KG1 (cell line): ENCODE measurements around the gene PITPNB.

Experiments
- DNase-seq: peaks from one replicate; lab custom pipeline; 2025; lab: John Stamatoyannopoulos, UW

Gene PITPNB

DNA sequence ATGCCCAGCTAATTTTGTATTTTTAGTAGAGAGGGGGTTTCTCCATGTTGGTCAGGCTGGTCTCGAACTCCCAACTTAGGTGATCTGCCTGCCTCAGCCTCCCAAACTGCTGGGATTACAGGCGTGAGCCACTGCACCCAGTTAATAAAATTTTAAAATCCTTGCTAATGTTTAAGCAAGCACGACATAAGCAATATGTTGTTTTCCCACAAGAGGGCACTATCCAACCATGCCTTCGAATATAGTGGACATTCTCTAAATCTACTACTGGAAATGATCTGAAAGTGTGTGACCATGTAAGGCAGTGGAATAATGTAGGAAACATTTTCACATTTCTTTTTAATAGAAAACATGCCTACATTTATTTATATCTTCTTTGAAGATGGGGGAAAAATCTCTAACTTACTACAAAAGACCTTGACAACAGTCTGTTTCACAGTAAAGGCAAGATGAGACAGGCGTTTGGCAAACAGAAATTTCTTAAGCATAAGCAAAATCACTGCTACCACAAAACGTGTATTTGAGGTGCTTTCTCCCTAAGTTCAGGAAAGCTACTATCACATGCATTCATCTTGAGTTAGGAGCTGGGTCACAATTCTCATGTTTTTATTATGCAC lies 38.2 kb downstream of the PITPNB start:
- DNase-seq = peak; percentile 43

DNA sequence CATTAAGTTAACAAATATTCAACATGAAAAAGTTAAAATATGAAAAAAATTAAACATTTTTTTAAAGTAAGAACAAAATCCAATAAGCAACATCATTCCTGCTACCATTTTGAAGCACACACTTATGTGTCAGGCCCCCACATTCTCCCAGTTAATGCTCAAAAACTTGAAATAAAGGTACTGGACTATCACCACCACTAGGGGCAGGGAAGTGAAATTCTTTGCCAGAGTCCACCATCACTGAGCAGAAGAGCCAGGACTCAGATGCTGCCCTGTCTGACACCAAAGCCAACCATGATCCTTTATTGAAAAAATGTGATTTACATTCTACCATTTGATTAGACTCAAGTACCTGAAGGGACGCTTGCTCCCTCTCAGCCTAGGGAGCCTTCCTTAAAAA lies 39.1 kb downstream of the PITPNB start:
- no peak for DNase-seq

DNA sequence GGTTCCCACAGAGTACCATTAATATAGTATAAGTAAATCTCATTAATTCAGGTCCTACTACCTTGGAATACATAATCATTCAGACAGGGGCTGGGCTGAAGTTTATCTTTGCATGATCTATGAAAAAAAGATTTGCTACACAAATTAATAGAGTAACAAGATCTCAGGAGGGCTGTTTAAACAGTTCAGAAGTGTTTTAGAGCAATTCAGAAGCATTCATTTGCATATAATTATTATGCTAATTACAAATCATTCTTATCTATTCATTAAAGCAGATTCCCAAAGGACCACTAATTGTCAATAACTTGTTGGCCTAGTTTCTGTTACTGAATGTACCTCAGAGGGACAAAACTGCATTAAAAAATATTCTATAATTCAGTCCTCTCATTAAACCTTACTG lies 40.5 kb downstream of the PITPNB start:
- no peak for DNase-seq

DNA sequence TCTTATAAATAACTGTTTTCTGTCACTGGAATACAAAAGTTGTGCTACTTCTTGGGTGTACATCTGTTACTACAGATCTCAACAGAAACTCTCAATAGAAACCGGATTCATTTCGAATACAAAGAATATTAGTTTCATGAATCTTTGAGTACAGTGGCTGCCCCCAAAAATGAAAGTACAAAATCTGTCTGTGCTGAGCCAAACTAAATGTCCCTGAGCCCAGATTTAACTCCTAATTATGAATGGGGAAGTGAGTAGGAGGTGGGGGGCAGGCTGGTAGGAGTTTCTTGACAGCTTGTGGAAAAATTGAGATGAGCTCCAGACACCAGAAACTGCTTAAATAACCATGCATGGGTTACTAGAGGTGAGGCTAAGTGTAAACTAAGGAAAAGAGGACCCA lies 41.6 kb downstream of the PITPNB start:
- DNase-seq = no peak

DNA sequence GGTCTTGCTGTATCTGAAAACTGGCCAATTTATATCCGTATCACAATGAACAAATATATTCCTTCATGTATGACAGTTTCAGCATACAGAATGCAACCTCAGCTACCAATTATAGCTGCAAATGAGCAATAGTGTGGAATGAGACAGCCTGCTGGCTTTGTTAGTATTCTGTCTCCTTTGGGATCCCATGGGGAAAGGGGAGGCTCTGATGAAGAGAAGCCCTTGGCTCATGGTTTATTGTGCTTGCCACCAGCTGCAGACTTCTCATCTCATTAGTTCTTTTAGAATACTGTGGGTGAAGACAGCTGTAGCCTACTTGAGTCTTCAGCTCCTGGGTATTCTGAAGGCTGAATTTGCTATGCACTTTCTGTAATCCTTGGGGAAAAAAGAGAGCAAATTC lies 42.4 kb downstream of the PITPNB start:
- DNase-seq = no peak

DNA sequence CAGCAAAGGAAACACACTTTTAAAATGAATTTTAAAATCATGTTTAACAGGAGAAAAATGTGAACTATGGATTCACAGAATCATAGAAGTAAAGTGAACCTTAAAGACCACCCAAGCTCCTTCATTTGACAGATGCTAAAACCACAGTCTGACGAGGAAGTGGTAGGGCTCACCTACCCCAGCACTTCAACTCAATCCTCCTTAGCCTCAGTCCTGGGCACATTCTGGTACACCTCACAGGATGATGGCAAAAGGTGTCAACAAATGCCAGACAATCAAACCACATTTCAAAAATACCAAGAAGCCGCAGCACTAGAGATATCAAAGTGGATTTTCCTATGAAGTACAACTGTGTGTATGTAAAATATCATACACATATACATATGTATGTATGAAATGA lies 43.1 kb downstream of the PITPNB start:
- DNase-seq = no peak

DNA sequence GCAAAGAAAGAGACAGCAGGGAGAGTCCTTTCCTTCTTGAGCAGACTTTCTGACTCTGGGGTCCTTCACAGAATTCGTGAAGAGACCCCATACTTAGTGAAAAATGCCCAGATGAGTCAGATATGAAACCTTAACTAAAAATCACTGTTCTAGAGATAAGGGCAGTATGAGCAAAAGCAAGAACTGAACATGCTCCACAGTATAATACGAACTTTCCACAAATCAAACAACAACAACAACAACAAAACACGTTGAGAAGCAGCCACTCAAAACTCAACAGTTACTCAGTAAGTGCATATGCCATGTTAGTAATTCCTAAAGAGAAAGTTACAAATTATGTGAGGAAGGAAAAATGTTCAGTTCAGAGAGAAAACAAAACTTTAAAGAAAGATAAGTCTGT lies 44.3 kb downstream of the PITPNB start:
- no peak for DNase-seq

DNA sequence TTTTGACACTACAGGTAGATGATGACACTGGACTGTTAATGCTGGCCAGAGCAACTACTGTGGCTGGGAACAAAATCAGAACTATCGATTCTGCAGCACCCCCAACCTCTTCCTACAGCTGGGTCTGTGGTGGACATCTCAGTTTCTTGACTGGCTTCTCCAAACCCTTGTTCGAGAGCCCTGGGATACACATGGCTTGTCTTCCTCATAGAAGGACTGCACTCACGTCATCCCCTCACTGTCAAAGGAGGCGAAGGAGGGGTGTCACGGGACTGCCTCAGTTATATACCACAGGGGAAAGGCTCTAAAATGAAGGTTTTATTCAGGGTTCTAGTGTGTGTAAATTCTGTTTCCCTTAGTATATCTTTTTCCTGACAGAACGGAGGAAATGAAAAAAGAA lies 44.9 kb downstream of the PITPNB start:
- no peak for DNase-seq

DNA sequence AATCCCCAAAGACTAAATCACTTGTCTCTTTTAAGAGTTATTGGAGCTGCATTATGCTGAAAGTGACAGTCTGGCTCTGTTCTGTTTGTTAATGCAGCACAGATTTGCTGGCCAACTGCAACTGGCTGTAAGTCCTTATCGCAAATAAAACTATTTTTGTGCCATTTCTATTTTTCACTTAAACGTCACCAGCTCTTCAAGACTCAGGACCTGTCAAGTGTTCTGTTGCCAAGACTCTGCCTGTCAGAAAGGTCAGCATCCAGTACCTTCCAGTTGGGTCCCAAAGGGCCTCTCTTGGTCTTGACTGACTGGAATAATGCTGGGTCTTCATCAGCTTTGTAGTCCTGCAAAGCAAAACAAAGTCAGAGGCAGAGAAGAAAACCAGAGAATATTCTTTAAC lies 45.6 kb downstream of the PITPNB start:
- no peak for DNase-seq

DNA sequence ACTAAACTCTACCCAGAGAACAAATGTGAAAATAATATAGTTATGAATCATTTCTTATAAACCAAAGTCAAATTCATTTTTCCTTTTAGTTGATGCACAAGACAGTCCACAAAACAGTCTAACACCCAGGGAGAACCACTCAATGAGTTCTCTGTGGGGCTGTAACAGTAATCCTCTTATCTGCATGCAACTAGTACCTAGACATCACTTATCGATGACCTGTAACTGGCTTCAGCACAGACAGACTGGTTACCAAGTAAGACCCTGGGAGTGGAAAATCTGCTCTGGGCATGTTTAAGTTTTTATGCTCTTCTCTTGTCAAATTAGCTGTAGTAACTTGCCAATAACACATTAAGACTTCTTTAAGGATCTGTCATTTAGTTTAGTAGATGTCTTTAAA lies 46.6 kb downstream of the PITPNB start:
- DNase-seq = no peak

DNA sequence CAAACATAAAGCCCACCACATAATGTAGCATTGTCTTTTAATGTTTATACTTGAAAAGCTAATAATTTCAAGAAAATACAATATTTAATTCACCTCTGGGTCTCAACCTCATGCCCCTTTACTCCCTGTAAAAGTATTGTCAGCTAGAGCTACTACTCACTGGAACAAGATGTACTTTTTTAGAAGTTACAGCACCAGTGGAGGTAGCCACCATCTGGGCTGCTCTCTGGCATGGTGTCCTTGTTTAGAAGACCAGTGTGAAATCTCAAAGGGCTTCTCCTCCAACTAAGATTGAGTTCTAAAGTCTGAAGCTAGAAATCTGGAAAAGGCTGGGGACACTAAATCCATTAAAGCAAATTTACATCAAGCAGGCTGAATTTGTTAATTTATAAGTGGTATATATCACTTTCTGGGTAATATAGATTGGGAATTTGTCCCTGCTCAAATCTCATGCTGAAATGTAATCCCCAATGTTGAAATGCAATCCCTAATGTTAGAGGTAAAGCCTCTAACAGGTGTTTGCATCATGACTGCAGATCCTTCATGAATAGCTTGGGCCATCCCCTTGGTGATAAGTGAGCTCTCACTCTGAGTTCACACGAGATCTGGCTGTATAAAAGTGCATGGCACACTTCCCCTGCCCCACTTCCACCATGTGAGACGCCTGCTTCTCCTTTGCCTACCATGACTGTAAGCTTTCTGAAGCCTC lies 47.6 kb downstream of the PITPNB start:
- no peak for DNase-seq

DNA sequence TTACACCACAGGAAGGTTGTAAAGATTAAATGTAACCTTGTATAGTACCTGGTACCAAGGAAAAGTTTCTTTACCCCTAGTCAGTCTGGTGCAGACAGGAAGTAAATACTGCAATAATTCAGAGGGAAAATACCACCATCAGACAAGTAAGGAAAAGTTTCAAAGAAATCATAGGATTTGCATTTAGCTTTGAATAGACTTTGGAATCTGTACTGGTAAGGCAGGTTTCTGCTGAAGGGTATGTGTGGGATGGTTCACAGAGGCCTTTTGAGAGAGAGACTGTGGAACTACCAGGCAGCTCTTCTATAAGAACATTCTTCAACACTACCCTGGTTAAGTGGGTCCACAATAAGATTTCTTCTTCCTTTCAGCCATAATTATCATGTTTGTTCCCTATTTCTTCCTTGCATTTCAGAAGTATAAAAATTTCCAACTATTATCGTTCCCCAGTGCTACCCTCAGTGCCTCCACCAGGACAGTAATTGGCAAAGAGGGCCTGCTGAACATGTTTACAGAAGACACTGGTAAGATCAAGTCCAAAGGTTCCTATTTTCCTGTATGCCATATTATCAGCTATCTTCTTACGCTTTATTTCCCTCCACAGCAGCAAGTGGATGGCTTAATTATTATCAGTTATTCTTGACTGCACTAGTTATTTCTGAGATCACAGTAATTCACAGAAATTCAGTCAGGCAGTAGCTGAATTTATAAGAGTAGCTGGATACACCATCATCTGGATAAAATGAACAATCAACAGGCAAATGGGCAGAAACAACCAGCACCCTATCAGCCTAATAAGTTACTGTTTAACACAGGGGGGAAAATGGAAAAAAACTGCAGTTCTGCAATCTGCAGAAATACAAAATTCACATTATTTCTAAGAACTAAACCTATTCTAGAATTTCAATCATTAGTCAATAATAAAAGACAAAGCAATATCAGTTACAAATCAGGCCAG lies 48.5 kb downstream of the PITPNB start:
- no peak for DNase-seq

DNA sequence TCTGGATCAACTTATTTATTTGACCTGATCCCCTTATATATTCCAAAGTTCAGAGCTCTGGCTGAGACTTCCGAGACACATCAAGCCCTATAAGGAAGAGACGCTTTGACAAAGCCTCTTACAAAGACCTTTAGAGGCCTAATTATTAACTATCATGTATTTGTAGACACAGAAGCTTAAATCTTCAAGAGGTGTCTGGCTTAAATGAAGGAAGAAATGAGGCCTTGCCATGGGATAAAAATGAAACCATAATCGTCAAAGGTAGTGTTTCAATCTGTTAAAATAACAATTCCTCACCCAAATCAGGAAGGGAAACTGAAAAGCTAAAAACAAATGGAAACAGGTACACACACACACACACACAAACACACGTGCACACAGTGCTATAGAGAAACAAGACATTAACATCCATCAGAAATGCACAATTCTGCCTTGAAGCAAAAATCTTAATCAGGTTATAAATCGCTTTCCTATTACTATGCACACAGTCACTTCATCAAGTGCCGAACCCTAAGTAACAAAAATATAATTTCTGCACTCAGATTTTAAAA lies 50.2 kb downstream of the PITPNB start:
- no peak for DNase-seq

DNA sequence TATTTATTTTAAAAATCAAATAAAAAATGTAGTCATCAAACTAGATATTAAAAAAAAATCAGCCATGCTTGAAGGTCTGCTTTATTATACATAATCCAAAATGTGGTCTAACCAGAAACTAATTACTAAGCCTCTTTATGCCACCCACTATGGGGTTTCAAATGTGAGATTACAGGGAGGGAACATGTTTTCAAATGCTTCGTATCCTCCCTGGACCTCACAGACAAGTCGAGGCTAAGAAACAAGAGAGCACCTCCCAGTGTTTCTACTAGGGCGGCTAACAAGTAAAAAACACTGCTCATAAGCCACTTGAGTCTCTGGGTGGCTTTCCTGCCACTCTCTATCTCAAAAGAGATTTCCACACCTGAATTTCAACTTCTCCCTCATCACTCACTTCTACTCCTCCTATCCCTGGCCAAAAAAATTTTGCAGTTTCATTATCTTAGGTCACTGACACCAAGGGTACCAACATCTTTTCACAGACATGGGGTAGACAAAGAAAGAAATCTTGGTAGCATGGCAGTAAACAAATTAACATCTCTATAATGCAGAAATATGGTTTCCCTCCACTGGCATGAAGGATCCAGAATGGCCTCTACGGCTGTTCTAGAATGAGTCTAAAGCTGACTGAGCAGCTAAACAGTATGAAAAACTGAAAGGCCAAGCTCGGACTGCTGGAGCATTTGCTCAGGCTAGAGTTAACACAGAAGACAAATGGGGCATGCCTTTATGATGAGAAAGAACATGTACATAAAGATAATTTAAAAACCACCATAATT lies 50.9 kb downstream of the PITPNB start:
- no peak for DNase-seq

DNA sequence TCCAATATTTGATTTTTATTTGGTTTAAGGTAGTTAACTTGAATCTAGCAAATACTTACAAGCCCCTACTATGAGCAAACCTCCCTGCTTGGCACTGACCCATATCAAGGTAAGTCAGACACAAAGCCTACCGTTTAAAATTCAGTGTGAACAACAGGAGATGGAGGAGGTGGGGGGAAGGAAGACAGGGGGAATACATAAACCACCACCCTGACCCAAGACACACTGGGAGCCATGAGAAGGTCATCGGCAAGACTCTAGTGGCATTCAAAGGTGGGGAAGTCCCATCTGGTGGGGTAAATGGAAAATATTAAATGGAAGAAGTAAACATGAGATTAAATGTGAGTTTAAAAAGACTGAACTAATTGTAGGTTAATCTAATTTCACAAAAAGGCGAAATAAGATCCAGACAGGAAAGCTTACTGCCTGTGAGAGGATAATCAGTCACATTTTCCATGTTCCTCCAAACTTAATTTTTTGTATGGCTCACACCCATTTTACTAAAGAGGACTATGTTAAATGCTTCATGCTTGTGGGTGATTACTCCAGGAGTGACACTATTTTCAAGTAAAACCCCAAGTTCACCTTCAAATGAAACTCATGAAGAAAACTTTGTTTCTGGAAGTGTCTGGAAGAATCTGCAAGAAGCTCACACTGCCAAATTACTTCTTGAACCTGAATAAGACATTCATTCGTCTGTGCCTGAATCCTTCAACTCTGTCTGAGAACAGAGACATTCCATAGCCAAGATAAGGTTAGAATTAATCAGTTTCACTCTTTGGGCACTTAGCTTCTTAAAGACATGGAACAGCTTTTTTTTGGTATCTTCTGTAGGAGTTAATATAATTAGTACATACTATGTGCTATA lies 51.7 kb downstream of the PITPNB start:
- DNase-seq = no peak

DNA sequence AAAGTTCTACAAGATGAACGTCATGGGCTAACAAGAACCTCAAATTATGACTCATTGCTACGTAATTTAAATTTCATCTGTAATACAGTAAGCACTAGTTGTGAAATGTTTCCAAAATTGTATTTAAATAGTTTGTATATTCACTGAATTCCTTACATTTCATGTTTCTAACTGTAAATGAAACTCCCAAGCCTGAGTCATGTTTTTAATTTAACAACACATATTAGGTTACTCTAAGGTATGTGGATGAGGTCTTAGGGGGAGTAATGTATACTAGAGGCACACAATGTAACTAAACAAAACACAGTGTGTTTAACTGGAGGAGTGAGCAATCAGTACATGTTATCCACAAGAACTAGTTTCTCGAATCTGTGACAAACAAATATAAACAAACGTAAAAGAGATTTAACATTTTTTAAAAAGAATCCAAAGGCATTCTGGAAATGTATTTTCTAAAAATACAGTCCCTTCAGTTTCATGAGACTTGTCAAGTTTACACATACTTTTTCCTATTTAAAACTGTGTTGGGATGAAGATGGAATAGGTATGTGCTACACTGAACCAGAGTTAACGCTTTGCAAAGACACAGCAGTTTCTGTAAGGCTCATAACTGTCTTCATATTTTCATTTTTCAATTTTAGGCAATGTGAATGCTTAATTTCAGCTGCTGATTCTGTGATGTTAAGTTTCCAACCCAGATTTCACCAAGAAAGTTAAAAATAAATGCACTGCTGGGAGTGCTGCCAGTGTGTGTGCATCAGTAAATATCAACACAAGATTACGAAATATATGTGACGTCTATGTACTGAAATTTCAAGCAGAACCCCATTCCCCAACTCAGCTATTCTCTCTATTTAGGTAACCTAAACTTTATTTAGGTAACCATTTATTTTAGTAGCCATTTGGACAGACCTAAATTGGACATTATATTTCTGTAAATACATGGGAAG lies 52.6 kb downstream of the PITPNB start:
- DNase-seq = no peak

DNA sequence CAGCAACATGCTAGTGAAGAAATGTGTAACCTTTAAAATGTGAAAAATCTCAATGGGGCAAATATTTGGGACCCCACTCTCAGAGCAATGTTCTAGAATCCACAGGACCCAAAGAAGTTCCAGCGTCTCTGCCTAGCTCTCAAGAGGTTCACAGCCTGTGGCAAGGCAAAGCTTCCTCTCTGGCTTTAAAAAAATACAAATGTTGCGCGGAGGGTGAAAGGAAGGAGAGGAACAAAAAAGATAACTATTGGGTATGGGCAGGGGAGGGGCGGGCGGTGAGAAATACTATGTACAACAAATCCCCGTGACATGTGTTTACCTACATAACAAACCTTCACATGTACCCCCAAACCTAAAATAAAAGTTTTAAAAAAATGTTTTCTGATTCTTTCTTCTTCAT lies 53.6 kb downstream of the PITPNB start:
- no peak for DNase-seq

DNA sequence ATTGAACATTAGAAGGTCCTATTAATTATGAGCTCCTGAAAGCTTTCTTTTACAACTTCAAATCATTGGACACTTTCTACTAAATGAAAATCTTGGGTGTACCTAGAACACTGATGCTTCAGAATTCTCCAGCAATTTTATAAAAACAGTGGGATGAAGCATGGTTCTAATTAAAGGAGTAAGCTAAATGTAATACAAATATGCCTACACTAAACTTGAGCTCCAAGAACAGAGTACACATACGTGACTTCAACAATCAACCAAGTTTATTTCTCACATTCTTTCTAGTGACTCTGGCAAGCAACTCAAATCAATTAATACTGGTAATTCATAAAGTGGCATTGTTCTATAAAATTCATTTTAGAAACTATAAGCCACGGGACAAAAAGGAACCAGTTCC lies 55.5 kb downstream of the PITPNB start:
- no peak for DNase-seq

DNA sequence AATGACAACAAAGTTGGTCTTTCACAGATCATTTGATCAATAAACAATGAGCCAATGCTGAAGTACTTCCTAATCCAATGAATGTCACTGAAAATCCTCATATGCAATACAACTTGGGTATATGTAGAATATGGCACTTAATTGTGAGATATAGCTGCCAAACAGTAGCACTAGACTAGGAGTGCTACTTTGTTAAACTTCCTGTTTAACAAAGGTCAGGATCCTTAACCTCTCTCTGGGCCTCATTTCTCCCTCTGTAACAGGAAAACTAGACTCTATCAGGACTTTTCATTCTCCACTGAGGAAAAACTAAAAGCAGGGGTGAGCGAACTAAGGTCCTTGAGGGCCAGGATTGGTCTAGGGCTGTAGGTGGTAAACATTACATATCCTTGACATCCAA lies 56.1 kb downstream of the PITPNB start:
- DNase-seq = no peak

DNA sequence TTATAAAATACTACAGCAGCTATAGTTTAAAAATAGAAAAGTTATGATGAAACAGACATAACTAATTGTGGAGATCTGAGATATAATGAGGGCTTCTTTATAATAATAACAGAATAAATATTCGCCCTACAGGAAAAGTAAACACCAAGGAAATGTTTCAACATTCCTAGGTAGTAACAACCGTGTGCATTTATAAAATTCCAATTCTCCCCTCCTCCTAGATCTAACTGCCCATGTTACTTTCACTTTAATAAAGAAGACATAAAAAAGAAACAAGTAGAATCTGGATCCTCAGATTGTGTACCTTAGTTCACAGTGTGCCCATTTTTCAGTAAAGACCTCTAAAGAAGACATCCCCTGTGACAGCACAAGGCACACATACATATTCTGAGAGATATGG lies 59.7 kb downstream of the PITPNB start:
- DNase-seq = no peak
